Osteoblast (primary cell): ENCODE data around the gene SLC44A5. TPM values are rescaled to one million over a fixed set of nuclear protein-coding genes. Genes with fewer than 3 reads are reported as not detected.
"Not testable (repeated sequence)": the region's sequence is repeated elsewhere in the genome, so short reads cannot be mapped to it uniquely, and the experiment has no call there.

Experiments
- DNase-seq: peaks from one replicate; pipeline ENCODE4 v3.0.0; 2011; ENCODE audit warnings: low spot score, mixed read lengths; ENCODE audit not compliant: insufficient read length; ENCODE audit errors: missing footprints
- H2AFZ ChIP-seq: 2 replicates; pipeline ENCODE4 v1.6.0; 2011; ENCODE audit warnings: mild to moderate bottlenecking, low read length
- H3K27ac ChIP-seq: 2 replicates; pipeline ENCODE4 v1.5.1; 2011; ENCODE audit warnings: mild to moderate bottlenecking, low read depth, low read length, moderate library complexity
- H3K27me3 ChIP-seq: 2 replicates; pipeline ENCODE4 v1.6.0; 2012; ENCODE audit warnings: mild to moderate bottlenecking, control low read depth, inconsistent platforms, low read length, moderate library complexity; ENCODE audit not compliant: insufficient read depth
- H3K36me3 ChIP-seq: 2 replicates; pipeline ENCODE4 v1.5.1; 2011; ENCODE audit warnings: mild to moderate bottlenecking, low read length, control low read depth, moderate library complexity; ENCODE audit not compliant: insufficient read depth
- H3K4me1 ChIP-seq: 2 replicates; pipeline ENCODE4 v1.5.1; 2011; ENCODE audit warnings: mild to moderate bottlenecking, low read length, control low read depth, moderate library complexity; ENCODE audit not compliant: insufficient read depth
- H3K4me2 ChIP-seq: 2 replicates; pipeline ENCODE4 v1.6.0; 2011; ENCODE audit warnings: mild to moderate bottlenecking, low read length; ENCODE audit not compliant: insufficient read depth
- H3K4me3 ChIP-seq: fragments of 200-600 bp; sonication (generic); 3 replicates; pipeline ENCODE4 v1.5.1; 2012; ENCODE audit warnings: mild to moderate bottlenecking, low read length, inconsistent platforms; ENCODE audit not compliant: insufficient read depth
- H3K79me2 ChIP-seq: 2 replicates; pipeline ENCODE4 v1.6.0; 2012; ENCODE audit warnings: mild to moderate bottlenecking, low read length, control low read depth, inconsistent platforms; ENCODE audit not compliant: insufficient read depth
- H3K9me3 ChIP-seq: 2 replicates; pipeline ENCODE4 v1.5.1; 2011; ENCODE audit warnings: low read depth, low read length, control low read depth
- H4K20me1 ChIP-seq: 2 replicates; pipeline ENCODE4 v1.6.0; 2012; ENCODE audit warnings: mild to moderate bottlenecking, low read length, control low read depth; ENCODE audit not compliant: insufficient read depth
- CTCF ChIP-seq: IDR thresholded peaks from 2 replicates; pipeline ENCODE4 v1.5.1; 2011; ENCODE audit warnings: mild to moderate bottlenecking, low read depth, low read length, moderate library complexity; ENCODE audit errors: extremely low read depth
- total RNA-seq: library from RNA; depleted of rRNA; stranded (reverse); fragments of >200 nt; gene quantifications from 2 replicates; pipeline ENCODE4 v1.2.3, GENCODE V29; 2012

Gene SLC44A5
- total RNA-seq, 1 donor, result 0.36 TPM

GRCh38 chr1:75392278-75392677 is 218.6 kb downstream of the SLC44A5 start:
- Histone ChIP-seq H3K4me2 (no peak overlapping the region), H3K9me3 (no peaks in the 10 kb centered on the region), H3K27me3 (no peaks in the 10 kb centered on the region), H3K79me2 (no peaks in the 10 kb centered on the region), H4K20me1 (no peaks in the 10 kb centered on the region), H3K4me1 (no peaks in the 10 kb centered on the region), H2AFZ (no peak overlapping the region), H3K27ac (no peak overlapping the region), H3K36me3 (no peaks in the 10 kb centered on the region), H3K4me3 (no peak overlapping the region)
- TF ChIP-seq CTCF, result no peak
- no peak for DNase-seq

- H2AFZ ChIP-seq, H3K36me3 ChIP-seq, H3K4me3 ChIP-seq, H3K4me1 ChIP-seq, H3K9me3 ChIP-seq, H4K20me1 ChIP-seq, H3K27me3 ChIP-seq, H3K4me2 ChIP-seq, H3K27ac ChIP-seq, H3K79me2 ChIP-seq, DNase-seq: not testable (repeated sequence)
These were observed 235.2 kb downstream of the SLC44A5 start for GRCh38 chr1:75375476-75376447.

GRCh38 chr1:75373542-75374159 is 237.3 kb downstream of the SLC44A5 start:
- Histone ChIP-seq H3K9me3 (no peaks in the 10 kb centered on the region), H3K27ac (no peak overlapping the region), H3K36me3 (no peaks in the 10 kb centered on the region), H4K20me1 (no peaks in the 10 kb centered on the region), H2AFZ (no peak overlapping the region), H3K4me1 (no peaks in the 10 kb centered on the region), H3K4me2 (no peak overlapping the region), H3K27me3 (no peaks in the 10 kb centered on the region), H3K79me2 (no peaks in the 10 kb centered on the region), H3K4me3 (no peak overlapping the region)
- peak; percentile 8 for DNase-seq
- TF ChIP-seq CTCF, result no peak

GRCh38 chr1:75366595-75366994 is 244.3 kb downstream of the SLC44A5 start:
- no peak overlapping the region for H3K4me2 ChIP-seq
- TF ChIP-seq CTCF, result no peak
- no peak overlapping the region for H3K27ac ChIP-seq
- no peak overlapping the region for H3K4me3 ChIP-seq
- no peak overlapping the region for H2AFZ ChIP-seq
- H3K9me3 ChIP-seq, result peaks cover 3% of the 10 kb centered on the region
- no peaks in the 10 kb centered on the region for H3K4me1 ChIP-seq
- no peaks in the 10 kb centered on the region for H3K36me3 ChIP-seq
- no peak for DNase-seq
- H4K20me1 ChIP-seq, result no peaks in the 10 kb centered on the region
- no peaks in the 10 kb centered on the region for H3K79me2 ChIP-seq
- no peaks in the 10 kb centered on the region for H3K27me3 ChIP-seq
